Measurements from ENCODE around the gene CEP19. TPM values are rescaled to one million over a fixed set of nuclear protein-coding genes. Genes with fewer than 3 reads are reported as not detected.

Gene CEP19
- total RNA-seq, 1 donor from 2014 or later, result 4.5 TPM

- Mint-ChIP-seq H3K27me3 (peaks cover 4% of the 10 kb centered on the region), H3K9me3 (no peaks in the 10 kb centered on the region), H3K27ac (no peak overlapping the region), H3K36me3 (no peaks in the 10 kb centered on the region), H3K4me1 (ENCODE audit: unreplicated experiment) (no peaks in the 10 kb centered on the region), H3K4me3 (no peak overlapping the region)
- no peak for TF ChIP-seq CTCF (conservative IDR thresholded peaks at IDR 0.05)
- DNase-seq (ENCODE audit: extremely low spot score, unreplicated experiment), result no peak
These were observed 17.8 kb downstream of the CEP19 start for GRCh38 chr3:196694202-196694638.

GRCh38 chr3:196691386-196691785 is 20.7 kb downstream of the CEP19 start:
- DNase-seq (ENCODE audit: extremely low spot score, unreplicated experiment), result no peak
- Mint-ChIP-seq H3K27ac (no peak overlapping the region), H3K36me3 (no peaks in the 10 kb centered on the region)

GRCh38 chr3:196689941-196690660 is 21.9 kb downstream of the CEP19 start:
- no peak overlapping the region for H3K27ac Mint-ChIP-seq
- H3K27me3 Mint-ChIP-seq, result peaks cover 4% of the 10 kb centered on the region
- TF ChIP-seq CTCF (conservative IDR thresholded peaks at IDR 0.05), result no peak
- no peaks in the 10 kb centered on the region for H3K9me3 Mint-ChIP-seq
- peaks cover 7% of the 10 kb centered on the region for H3K4me1 Mint-ChIP-seq (ENCODE audit: unreplicated experiment)
- no peaks in the 10 kb centered on the region for H3K36me3 Mint-ChIP-seq
- no peak for DNase-seq (ENCODE audit: extremely low spot score, unreplicated experiment)
- no peak overlapping the region for H3K4me3 Mint-ChIP-seq

More at GRCh38 chr3:196691386-196691785, 20.7 kb downstream of the CEP19 start:
- peaks cover 6% of the 10 kb centered on the region for H3K4me1 Mint-ChIP-seq (ENCODE audit: unreplicated experiment)
- no peak overlapping the region for H3K4me3 Mint-ChIP-seq
- no peak for TF ChIP-seq CTCF (conservative IDR thresholded peaks at IDR 0.05)
- H3K9me3 Mint-ChIP-seq, result no peaks in the 10 kb centered on the region
- peaks cover 4% of the 10 kb centered on the region for H3K27me3 Mint-ChIP-seq

- no peaks in the 10 kb centered on the region for H3K36me3 Mint-ChIP-seq
- H3K4me3 Mint-ChIP-seq, result no peak overlapping the region
- H3K9me3 Mint-ChIP-seq, result no peaks in the 10 kb centered on the region
- peaks cover 4% of the 10 kb centered on the region for H3K27me3 Mint-ChIP-seq
- DNase-seq (ENCODE audit: extremely low spot score, unreplicated experiment), result no peak
- no peak for TF ChIP-seq CTCF (conservative IDR thresholded peaks at IDR 0.05)
- peaks cover 13% of the 10 kb centered on the region for H3K4me1 Mint-ChIP-seq (ENCODE audit: unreplicated experiment)
- H3K27ac Mint-ChIP-seq, result no peak overlapping the region
These were observed 23.7 kb downstream of the CEP19 start for GRCh38 chr3:196688349-196688748.

- H3K27ac Mint-ChIP-seq, result no peak overlapping the region
- DNase-seq (ENCODE audit: extremely low spot score, unreplicated experiment), result no peak
- no peak overlapping the region for H3K4me3 Mint-ChIP-seq
- no peaks in the 10 kb centered on the region for H3K9me3 Mint-ChIP-seq
- H3K36me3 Mint-ChIP-seq, result no peaks in the 10 kb centered on the region
- peaks cover 13% of the 10 kb centered on the region for H3K4me1 Mint-ChIP-seq (ENCODE audit: unreplicated experiment)
- no peaks in the 10 kb centered on the region for H3K27me3 Mint-ChIP-seq
- TF ChIP-seq CTCF (conservative IDR thresholded peaks at IDR 0.05), result no peak
These were observed 25.6 kb downstream of the CEP19 start for GRCh38 chr3:196686436-196686835.
